ENCODE results near the gene GP2. TPM values are rescaled to one million over a fixed set of nuclear protein-coding genes. Genes with fewer than 3 reads are reported as not detected.

The GP2 gene
- not detected for total RNA-seq

GRCh38 chr16:20327444-20328041, at the start of gene GP2:
TSS of gene GP2 (minus strand) at chr16:20327513. CDS start at chr16:20326431, 1,082 bp downstream.

GRCh38 chr16:20352615-20353014, 25.3 kb upstream of the GP2 start, which contains the start of gene UMOD:
TSS of gene UMOD (minus strand) at chr16:20352715. CDS start at chr16:20350737, 1,978 bp downstream.

Other genes with a start within 250 kb of the GP2 start
- not detected for gene UMOD, start 25.2 kb upstream of the GP2 start, total RNA-seq
- not detected for gene PDILT, start 77.2 kb upstream of the GP2 start, total RNA-seq
- not detected for gene ACSM5, start 82.0 kb upstream of the GP2 start, total RNA-seq
- not detected for gene ACSM2A, start 124.0 kb upstream of the GP2 start, total RNA-seq
- not detected for gene ACSM2B, start 248.9 kb upstream of the GP2 start, total RNA-seq

All from activated naive CD4-positive, alpha-beta T cell treated with anti-CD3 and anti-CD28 coated beads, Interleukin-2, amount 10 ng/mL, durations not matched to agents 5 hours and 36 hours (primary cell).